RWPE1 (cell line): ENCODE results near the gene NLRP4.

Source experiments
- CTCF ChIA-PET: fragments of 350-600 bp; sonication (Branson Sonifier 250); formaldehyde crosslinking; extraction: SDS; loops from one replicate; lab custom pipeline; 2021; lab: Yijun Ruan, JAX
- POLR2A ChIA-PET: fragments of 400-600 bp; formaldehyde crosslinking; extraction: SDS; loops from one replicate; lab custom pipeline; 2020; ENCODE audit warnings: antibody characterized with exemption; ENCODE audit not compliant: low non-redundant PET; lab: Yijun Ruan, JAX
- DNase-seq: peaks from one replicate; pipeline ENCODE4 v3.0.0; 2012; ENCODE audit warnings: low spot score
- H3K27ac ChIP-seq: fragments of 450-650 bp; 2 replicates; pipeline ENCODE4 v1.5.1; 2017
- TF ChIP-seq, protein P1 (sequence below): fragments of 450-650 bp; conservative IDR thresholded peaks from 2 replicates; pipeline ENCODE4 v1.5.1; 2017; ENCODE audit warnings: low read depth, mild to moderate bottlenecking

Gene NLRP4, protein sequence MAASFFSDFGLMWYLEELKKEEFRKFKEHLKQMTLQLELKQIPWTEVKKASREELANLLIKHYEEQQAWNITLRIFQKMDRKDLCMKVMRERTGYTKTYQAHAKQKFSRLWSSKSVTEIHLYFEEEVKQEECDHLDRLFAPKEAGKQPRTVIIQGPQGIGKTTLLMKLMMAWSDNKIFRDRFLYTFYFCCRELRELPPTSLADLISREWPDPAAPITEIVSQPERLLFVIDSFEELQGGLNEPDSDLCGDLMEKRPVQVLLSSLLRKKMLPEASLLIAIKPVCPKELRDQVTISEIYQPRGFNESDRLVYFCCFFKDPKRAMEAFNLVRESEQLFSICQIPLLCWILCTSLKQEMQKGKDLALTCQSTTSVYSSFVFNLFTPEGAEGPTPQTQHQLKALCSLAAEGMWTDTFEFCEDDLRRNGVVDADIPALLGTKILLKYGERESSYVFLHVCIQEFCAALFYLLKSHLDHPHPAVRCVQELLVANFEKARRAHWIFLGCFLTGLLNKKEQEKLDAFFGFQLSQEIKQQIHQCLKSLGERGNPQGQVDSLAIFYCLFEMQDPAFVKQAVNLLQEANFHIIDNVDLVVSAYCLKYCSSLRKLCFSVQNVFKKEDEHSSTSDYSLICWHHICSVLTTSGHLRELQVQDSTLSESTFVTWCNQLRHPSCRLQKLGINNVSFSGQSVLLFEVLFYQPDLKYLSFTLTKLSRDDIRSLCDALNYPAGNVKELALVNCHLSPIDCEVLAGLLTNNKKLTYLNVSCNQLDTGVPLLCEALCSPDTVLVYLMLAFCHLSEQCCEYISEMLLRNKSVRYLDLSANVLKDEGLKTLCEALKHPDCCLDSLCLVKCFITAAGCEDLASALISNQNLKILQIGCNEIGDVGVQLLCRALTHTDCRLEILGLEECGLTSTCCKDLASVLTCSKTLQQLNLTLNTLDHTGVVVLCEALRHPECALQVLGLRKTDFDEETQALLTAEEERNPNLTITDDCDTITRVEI

DNA sequence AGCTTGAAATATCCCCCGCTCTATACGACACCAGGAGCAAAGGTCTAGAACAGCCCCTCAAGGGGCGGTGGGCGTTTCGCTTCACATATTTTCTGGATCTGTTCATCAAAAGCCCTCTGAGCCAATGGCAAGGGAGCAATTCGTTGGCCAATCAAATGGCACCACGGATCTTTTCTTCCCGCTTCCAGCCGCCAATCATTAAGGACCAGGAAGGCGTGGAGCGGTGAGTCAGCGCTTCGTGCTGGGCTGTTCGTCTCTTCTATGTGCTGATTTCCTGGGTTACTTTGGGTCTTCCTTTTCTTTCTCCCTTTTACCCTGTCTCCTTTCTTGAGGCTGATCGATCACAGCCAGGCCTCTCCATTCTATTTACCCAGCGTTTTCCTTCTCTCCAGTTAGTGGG is at the start of gene NLRP4:
TSS of gene NLRP4 (plus strand) at position 201 of the 400 bp plus-strand sequence. CDS start 15,541 bp downstream, outside the sequence.
- POLR2A ChIA-PET, result no interaction called here
- DNase-seq, result no peak
- TF ChIP-seq, protein P1, sequence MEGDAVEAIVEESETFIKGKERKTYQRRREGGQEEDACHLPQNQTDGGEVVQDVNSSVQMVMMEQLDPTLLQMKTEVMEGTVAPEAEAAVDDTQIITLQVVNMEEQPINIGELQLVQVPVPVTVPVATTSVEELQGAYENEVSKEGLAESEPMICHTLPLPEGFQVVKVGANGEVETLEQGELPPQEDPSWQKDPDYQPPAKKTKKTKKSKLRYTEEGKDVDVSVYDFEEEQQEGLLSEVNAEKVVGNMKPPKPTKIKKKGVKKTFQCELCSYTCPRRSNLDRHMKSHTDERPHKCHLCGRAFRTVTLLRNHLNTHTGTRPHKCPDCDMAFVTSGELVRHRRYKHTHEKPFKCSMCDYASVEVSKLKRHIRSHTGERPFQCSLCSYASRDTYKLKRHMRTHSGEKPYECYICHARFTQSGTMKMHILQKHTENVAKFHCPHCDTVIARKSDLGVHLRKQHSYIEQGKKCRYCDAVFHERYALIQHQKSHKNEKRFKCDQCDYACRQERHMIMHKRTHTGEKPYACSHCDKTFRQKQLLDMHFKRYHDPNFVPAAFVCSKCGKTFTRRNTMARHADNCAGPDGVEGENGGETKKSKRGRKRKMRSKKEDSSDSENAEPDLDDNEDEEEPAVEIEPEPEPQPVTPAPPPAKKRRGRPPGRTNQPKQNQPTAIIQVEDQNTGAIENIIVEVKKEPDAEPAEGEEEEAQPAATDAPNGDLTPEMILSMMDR, result no peak
- CTCF ChIA-PET, result no interaction called here
- no peak within 1 kb of the TSS for H3K27ac ChIP-seq

DNA sequence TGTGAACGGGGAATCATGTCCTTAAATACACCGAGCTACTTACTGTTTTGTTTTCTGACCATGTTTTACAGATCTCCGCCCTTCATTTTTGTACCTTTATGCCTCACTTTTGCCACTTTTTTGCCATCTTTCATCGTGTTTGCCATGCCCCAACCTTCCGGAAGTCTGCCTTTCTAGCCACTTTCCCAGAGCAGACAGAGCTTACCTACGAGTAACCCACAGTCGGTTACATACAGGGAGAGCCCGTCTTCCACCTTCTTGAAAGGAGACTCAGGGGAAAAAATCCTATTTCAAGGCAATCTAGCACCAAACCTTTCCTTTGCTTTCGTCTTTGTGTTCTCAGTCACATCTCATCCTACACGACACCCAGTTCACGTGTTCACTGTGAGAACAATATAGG is 41.3 kb upstream of the NLRP4 start:
- H3K27ac ChIP-seq, result no peak overlapping the region
- no peak for DNase-seq
- ChIA-PET CTCF (no interaction called here), POLR2A (no interaction called here)
- TF ChIP-seq, protein P1, result no peak

DNA sequence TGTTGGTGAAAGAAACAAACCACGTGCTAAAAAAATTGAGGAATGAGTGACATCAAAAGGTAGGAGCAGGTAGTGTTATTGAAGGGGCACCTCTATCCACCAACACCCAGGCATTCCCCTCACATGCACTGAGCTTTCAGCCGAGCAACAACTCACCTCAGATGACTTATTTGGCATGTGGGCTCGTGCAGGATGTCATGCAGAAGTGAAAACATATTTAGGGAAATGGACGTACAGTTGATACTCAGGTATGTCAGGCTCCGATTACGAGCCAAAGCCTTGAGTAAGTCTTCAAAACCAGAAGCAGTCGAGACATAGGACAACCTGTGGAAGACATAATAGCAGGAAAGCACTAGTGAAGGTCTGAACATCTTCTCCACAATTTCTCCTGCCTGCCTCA is 34.9 kb upstream of the NLRP4 start:
- POLR2A ChIA-PET, result no interaction called here
- H3K27ac ChIP-seq, result no peak overlapping the region
- TF ChIP-seq, protein P1, result no peak
- CTCF ChIA-PET, result no interaction called here
- DNase-seq, result no peak

DNA sequence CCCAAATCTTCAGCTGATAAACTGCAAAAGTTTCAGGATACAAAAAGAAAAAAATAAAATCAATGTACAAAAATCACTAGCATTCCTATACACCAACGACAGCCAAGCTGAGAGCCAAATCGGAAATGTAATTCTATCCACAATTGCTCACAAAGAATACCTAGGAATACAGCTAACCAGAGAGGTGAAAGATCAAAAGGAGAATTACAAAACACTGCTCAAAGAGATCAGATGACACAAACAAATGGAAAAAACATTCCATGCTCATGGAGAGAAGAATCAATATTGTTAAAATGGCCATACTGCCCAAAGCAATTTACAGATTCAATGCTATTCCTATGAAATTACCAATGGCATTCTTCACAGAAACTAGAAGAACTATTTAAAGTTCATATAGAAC is 34.1 kb upstream of the NLRP4 start:
- no peak for DNase-seq
- CTCF ChIA-PET, result no interaction called here
- POLR2A ChIA-PET, result no interaction called here
- no peak overlapping the region for H3K27ac ChIP-seq
- TF ChIP-seq, protein P1, result no peak

DNA sequence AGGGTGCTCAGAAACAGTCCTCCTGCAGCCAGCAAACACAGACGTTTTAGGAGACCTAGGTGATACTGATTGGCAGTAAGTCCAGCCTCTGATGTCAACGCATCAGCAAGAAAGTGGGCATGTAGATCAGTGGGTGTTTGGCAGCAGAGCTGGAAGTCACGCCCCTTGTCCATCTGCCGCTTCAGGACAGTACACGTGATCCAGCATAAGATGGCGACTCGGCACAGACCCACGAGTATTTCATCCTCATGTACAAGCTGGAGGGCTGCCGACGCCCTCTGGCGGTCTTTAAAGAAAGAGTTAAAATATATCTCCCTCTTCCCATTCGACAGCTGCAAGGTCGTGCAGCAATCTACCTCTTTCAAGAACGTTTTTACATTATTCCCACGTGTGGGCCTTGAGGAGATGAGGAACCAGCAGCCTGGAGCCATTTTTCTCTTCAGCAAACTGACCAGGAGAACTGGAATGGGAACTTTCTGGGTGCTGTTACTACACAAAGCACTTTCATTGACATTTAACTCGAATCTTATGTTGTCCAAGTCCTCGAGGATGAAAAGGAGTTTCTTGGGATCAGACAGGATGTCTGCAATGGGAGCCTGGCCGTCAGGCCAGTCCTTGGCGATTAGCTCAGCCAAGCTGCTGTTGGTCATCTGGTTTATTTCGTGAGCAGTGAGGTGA is 26.8 kb upstream of the NLRP4 start:
- ChIA-PET POLR2A (no interaction called here), CTCF (interaction anchor here (0.5 kb wide), 1 partner anchor 20 kb away, joined by 3 read pairs; no protein-coding TSS in a partner anchor)
- TF ChIP-seq, protein P1, result no peak; the same call in 1 of the 2 replicates
- H3K27ac ChIP-seq, result no peak overlapping the region
- no peak for DNase-seq

DNA sequence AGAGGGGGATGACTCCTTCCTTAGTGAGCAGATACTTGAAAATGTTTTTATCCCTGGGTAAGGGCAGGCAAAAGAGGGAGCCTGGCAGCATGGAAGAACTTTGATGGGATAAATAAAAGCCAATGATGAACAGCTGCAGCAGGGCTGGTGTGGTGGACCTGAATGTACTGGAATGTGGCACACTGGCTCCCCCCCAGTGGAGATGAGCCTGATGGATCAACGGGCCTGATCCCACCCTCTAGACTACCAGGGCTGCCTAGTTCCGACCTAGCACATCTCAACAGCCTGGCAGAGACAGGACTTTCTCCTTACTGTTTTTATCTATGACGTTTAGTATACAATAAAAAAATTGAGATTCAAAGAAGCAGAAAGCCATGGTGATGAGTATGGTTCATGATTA is 25.0 kb upstream of the NLRP4 start:
- CTCF ChIA-PET, result no interaction called here
- no peak overlapping the region for H3K27ac ChIP-seq
- no peak for DNase-seq
- TF ChIP-seq, protein P1, result no peak
- POLR2A ChIA-PET, result no interaction called here
